GM18861 (cell line): ENCODE results near the gene EIF3M.

Experiments used
- ATAC-seq: cut with Tn5 transposase; IDR thresholded peaks from one replicate; pipeline ENCODE4 v1.9.1; 2021; ENCODE audit not compliant: unreplicated experiment

EIF3M gene

DNA sequence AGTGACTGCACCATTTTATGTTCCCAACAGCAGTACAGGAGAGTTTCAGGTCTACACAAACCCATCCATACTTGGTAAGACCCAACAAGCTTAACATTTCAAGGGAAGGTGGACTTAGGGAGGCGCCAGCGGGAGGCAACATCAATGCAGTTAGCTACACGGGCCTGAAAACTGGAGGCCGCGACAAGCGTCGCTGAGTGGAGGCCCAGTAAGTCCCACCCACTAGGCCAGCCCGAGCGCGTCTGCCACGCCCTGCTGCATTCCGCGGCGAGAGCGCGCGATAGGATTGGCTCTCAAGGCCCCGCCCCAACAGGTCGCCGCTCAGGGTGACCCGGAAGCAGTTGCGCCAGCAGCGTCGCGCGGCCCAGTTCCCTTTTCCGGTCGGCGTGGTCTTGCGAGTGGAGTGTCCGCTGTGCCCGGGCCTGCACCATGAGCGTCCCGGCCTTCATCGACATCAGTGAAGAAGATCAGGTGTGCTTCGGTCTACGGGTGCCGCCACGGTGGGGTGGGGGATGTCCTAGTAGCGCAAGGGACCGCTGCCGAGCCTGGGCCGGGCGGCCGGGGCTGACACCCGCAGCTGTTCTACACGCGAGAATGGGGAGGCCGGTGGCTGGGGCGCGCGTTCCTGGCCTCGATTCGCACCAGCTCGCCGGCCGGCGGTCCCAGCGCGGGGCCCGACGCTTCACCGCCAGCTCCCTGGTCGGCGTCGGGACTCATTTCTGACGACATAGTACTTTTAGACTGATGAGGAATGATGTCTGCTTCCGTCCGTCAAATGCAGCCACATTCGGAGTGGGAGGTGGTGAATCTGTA is at the start of gene EIF3M:
Gene EIF3M (plus strand): TSS at position 373 of the 813 bp plus-strand sequence. CDS start 57 bp downstream, at position 430.
- peak; percentile 96 for ATAC-seq

DNA sequence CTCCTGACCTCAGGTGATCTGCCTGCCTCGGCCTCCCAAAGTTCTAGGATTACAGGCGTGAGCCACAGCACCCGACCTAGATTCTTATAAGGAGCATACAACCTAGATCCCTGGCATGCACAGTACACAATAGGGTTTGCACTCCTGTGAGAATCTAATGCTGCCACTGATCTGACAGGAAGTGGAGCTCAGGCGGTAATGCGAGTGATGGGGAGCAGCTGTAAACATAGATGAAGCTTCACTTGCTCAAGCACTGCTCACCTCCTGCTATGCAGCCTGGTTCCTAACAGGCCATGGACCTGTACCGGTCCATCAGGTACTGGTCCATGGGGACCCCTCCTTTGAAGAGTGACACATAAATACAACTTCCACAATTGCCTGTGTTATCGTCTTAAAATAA is 44.8 kb upstream of the EIF3M start:
- no peak for ATAC-seq

DNA sequence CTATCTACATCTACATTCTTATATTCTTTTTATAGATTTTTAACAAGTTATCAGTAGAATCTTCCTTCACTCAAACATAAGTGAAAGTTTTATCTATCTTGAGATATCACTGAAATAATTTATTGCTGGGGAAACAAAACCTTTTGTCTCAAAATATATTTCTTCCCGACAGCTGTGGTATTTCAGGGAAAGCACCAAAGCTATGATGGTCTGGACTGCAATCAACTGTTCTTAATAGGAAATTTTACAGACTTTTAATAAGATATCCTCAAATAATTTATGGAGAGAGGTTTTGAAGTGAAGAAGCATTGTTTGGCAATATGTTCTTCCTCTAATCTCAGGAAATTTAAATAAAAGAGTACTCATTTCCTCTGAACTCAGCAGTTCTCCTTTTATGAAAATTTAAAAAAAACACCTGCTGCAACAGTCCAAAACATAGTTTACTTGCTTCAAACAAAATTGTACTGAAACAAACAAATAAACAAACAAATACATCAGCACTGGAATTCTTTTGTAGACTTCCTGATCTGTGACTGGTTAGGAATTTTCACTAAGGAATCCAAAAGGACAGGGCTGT is 33.9 kb upstream of the EIF3M start:
- ATAC-seq = no peak

DNA sequence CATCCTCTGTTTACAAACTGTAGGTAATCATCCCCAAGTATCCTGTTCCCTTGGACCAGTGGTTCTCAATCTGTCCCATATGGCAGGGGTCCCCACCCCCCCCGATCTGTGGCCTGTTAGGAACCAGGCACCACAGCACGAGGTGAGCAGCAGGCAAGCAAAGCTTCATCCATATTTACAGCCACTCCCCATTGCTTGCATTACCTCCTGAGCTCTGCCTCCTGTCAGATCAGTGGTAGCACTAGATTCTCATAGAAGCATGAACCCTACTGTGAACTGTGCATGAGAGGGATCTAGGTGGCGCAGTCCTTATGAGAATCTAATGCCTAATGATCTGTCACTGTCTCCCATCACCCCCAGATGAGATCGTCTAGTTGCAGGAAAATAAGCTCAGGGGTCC is 33.4 kb upstream of the EIF3M start:
- ATAC-seq = no peak

DNA sequence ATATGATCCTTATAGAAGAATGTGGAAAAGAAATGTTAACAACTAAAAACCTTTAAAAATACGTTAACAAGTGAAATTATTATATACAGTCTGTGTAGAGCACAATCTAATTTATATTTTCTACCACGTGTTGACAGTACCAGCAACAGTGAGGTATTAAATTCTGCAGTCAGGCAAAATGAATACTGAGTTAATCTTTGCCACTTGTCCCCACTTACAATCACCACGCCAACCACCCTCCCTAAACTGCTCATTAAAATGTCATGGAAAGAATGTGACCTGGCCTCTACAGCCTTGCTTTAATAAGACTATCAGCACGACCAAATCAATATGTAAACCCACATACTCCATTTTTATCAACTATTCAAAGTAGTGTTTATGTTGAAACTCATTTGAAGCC is 28.5 kb upstream of the EIF3M start:
- no peak for ATAC-seq

DNA sequence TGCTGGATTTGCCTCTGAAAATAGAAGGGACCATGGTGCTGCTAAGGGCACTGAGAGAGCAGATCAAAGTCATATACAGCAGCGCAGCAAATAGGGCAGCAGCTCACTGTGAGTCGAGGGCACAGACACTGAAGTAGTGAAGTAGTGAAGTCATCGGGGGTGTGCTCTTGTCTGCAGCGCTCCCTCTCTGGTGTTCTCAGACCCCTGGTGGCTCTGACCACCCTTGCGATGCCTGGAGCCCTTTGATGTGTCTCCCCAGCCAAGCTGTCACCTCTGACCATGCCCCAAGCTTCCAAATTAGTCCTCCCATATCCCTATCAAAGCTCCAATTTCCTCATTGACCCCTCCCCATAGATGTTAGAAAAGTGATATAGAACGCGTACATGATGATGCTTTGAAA is 27.7 kb upstream of the EIF3M start:
- ATAC-seq = no peak

DNA sequence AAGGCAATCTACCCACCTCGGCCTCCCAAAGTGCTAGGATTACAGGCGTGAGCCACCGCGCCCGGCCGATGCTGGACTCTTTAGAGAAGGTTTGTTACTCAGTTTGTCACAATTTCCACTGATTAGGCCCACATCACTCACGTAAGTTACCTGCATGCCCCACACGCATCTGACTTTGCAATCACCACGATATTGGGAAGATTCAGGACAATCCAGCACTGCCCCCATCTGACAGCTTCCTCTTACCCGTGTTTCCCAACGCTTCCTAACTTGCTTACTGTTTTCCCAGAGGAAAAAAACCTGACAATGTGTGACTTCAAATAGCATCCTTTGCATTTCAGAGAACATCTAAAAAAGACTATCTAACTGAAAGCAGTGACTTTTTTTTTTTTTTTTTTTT is 21.8 kb upstream of the EIF3M start:
- ATAC-seq = no peak

DNA sequence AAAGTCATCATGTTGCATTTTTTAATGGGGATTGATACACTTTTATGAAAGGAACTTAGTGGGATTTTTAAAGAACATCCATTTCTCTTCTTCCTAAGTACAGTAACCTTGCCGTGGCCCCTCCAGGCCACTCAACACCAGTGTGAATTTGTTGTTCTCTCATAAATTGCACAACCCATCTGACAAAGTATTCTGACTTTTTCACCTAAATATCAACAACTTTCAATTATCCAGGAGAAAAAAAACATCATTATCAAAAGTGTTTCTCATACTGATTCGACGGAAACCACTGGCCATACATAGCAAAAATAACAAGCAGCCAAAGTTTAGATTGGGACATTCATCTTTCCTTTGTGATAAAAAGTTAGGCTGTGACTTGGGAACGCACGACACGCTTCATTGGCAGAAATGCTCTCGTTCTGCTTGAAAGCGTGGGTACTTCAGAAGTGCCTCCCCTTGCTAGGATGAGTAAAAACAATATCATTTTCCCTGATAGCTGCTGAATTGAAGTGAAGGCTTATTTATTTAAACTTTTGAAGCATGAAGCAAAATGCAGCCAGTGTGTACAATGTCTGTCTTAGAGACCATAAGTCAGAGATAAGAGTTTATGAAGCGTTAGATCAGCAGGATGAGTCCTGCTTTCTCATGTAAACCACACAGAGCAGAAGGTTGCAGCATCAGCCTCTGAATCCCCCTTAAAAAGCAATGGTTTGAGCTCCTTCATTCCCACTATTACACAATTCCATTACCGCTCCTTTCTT is 20.6 kb upstream of the EIF3M start:
- ATAC-seq = no peak

DNA sequence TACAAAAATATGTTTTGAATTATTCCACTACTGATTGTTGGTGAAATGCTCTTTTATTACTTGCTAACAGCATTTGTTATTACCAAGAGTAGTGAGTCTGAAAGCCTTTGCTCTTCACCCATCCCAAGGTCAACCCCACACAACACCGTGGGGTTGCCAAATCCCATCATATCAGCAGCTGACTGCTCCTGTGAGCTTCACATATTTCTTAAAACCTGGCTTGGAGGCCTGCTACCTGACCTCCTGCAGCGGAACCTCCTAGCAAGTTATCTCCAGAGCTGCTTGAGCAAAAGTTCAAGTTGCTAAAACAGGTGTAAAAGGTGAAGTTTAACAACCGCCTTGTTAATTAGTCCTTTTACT is 20.1 kb upstream of the EIF3M start:
- no peak for ATAC-seq

DNA sequence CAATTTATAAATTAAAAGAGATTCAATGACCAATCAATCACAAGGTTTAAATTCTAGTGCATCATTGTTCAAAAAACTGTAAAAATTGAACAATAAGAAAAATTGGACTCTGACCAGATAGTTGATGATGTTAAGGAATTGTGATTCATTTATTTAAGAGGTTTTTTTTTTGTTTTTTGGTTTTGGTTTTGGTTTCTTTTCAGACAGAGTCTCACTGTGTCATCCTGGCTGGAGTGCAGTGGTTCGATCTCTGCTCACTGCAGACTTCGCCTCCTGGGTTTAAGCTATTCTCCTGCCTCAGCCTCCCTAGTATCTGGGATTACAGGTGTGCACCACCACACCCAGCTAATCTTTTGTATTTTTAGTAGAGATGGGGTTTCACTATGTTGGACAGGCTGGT is 17.1 kb upstream of the EIF3M start:
- ATAC-seq = no peak

DNA sequence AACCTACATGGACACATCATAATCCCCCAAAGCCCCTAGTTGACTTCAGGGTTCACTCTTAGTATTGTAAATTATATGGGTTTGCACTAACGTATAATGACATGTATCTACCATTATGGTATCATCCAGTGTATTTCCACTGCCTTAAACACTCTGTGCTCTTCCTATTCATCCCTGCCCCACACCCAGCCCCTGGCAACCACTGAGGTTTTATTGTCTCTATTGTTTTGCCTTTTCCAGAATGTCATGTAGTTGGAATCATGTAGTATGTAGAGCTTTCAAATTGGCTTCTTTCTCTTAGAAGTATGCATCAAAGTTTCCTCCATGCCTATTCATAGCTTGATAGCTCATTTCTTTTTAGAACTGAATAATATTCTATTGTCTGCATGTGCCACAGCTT is 16.5 kb upstream of the EIF3M start:
- ATAC-seq = no peak

DNA sequence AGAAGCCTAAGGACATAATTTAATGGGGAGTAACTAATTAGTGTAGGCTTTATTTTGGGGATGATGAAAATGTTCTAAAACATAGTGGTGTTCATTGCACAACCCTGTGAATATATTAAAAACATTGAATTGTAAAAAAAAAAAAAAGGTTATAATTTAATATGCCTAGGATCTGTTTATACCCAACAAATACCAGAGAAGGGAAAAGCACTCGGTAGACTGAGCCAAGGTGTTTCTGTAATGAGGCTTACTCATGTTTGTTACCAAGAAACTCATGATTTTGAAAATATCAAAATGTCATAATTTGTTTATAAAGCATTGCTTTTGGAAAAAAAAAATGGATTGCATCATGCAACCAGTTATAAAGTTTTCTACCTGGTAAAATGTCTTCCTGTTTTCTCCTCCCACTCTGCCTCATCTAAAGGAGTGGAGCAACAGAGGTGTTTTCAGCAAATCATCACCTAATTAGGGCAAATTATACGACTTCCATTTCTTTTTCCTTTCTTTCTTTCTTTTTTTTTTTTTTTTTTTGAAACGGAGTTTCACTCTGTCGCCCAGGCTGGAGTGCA is 14.2 kb upstream of the EIF3M start:
- ATAC-seq = no peak

DNA sequence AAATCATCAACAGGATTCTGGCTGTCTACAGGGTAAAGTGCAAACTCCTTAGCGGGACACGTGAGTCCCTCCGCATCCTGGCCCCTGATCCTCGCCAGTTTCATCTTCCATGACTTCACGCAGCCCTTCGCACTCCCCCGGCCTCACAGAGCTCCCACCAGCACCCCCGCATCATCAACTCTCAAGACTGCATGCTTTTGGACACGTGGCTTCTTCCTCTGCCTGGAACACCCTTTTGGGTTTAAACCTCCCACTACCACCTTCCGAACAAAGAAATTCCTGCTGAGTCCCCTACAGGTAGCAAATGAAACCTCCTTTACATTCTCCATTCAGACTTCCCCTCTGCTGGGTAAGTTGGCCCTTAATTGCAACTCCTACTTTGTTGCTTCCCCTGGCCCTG is 12.6 kb upstream of the EIF3M start:
- ATAC-seq = no peak

DNA sequence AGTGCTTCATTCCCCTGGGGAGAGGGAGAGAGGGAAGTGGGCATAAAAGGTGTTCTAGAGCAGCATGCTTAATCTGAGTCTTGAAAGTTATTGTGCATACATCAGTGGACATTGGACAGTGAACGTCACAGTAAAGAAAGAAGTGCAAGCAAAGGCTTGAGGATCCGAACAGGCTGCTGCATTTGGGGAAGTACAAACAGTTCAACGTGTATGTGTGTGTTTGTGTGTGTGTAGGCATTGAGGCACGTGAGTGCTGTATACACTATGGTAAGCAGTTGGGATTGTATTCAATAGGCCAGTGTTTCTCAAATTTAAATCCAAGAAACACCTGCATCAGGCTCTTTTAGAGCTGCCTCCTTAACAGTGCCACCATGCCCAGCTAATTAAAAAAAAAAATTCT is 10.4 kb upstream of the EIF3M start:
- ATAC-seq = no peak

DNA sequence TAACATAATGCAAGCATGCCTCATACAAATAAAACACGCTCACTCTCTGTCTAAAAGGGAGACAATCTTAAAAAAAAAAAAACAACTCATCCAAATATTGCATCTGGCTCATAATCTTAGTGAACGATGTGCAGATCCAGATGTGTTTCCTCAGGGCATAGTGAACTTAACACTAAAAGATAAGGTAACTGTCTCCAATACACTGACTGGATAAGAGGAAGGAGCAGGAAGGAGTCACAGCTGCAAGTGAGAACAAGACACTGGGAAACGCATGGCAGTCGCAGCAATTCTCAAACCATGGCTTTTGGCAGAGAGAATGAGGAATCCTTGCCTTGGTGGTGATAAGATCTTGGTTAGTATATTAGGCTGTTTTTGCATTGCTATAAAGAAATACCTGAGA is 9.2 kb upstream of the EIF3M start:
- ATAC-seq = no peak

DNA sequence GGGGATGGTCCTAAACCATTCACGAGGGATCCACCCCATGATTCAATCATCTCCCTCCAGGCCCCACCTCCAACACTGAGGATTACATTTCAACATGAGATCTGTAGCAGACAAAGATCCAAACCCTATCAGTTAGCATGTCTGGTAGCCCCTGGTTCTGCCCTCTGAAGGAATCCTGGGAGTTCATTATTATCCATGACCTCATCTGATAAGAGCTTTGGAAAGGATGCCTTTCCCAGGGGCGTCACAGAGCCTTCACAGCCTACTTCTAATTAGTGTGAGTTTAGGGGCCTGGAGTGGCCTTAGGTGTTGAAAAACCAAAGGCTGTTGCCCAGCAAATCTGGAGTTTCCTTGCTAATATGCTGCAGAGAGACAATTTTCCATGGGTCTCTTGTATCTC is 8.6 kb upstream of the EIF3M start:
- ATAC-seq = no peak

DNA sequence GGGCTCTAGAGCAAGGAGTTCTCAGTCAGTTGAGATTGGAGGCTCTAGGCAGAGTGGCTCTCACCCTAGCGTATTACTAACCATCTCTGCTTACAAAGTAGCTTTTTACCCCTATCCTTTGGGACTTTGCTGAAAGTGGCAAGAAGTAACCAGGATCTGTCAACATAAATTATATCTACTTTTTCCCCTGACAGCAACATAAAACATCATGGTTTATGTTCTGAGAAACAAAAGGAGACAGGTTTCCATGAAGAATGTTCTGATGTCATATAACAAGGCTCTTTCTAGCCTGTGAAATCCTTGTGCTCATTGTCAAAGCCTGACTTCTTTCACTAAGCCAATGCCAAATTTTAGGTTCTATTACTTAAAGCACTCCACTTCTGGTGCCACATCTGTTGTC is 7.2 kb upstream of the EIF3M start:
- no peak for ATAC-seq

DNA sequence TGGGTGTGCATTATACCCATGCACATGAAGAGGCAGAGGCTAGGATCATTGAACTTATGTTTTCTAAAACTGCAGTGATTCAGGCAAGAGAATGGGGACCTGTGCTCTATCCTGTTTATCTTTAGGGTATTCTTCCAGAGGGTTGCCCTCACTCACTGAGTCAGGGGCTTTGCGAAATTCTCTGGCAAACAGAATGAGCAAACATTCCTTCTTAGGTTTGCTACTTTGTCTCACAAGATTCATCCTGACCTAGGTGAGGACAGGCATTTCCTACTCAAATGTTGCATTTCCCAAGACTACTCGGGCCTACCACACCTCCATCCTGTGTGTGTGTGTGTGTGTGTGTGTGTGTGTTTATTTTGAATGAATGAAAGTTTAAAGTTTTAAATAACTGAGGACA is 2.7 kb upstream of the EIF3M start:
- ATAC-seq = no peak

DNA sequence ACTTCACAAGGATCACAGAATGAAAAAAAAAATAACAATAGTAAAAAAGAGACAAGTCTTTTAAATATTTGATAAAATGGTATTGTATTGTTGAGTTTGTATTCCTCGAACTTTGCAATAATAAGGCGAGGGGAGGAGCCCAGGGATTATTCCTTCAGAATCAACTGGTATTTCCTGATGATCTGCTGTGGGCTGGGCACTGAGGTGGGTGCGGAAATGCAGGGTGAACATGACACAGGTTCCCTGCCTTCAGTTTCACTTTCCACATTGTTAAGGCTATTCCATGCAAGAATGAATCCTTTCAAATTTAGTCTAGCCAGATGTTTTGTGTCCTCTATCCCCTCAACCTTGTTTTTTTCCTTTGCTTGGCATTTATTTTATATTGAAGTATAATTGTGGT is 2.1 kb upstream of the EIF3M start:
- no peak for ATAC-seq

DNA sequence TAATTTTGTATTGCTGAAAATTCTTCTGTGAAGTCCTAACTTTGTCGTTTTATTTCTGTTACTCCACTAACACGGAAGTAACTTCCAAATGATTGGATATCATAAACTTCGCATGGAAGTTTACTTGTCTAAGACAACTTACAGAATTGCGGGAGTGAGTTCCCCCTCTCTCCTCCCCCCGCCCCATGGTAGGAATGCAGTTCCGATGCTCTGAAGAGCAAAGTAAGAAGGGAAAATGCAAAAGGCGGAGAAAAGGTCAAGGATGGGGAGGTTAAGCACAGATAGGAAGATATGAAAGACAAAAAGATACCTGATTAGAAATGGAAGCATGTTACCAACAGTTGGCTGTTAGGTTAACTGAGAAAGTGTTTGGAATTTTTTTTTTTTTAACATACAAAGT is 1.3 kb downstream of the EIF3M start:
- ATAC-seq = no peak

DNA sequence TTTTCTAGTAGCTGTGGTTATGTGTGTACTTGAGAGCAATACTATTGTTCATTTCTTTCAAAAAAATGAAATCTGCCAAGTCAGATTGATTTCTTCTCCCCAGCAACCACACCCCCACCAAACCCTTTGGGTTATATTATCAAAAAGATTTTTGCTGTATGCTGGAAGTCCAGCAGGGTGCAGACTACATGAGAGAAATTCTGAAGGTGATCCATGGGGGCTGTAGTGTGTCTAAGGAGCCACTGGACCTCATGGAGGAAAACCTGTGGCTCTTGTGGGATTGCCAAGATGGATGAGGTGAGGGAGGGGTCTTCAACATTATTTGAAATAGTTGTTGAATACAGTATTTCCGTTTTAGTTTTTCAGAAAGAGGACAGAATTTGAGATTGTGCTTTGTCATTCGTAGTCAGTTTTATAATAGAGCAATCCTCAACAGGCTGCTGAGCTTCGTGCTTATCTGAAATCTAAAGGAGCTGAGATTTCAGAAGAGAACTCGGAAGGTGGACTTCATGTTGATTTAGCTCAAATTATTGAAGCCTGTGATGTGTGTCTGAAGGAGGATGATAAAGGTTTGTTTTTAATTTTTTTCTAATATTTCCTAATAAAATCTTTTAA is 3.1 kb downstream of the EIF3M start:
- no peak for ATAC-seq

DNA sequence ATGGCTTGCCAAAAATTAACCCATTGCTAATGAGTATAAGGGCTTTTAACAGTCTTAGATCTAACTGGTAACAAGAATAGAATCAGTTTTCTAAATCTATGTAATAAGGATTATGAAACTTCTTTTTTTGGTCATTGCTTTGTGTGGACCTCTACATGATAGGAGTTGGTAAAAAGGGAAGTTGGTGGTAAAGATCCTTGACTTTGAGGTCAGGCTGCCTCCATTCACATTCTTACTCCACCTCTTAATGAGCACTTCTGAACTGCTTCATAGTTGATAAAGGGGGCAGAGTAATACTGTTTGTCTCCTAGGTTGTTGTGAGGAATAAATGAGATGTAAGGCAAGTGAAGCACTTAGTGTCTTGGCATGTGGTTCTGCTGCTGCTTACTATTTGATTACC is 10.6 kb downstream of the EIF3M start:
- no peak for ATAC-seq
